ENCODE data around the gene RNF111. TPM values are rescaled to one million over a fixed set of nuclear protein-coding genes. Genes with fewer than 3 reads are reported as not detected.
"Not testable (repeated sequence)": the region's sequence is repeated elsewhere in the genome, so short reads cannot be mapped to it uniquely, and the experiment has no call there.

Gene RNF111
- total RNA-seq, 1 experiment from 2014 or later = 18.4 TPM

GRCh38 chr15:59133929-59134427, 146.5 kb downstream of the RNF111 start:
- no peak for DNase-seq (ENCODE audit: low spot score)

- DNase-seq (ENCODE audit: low spot score) = no peak
Measured at GRCh38 chr15:59137566-59137965, 150.1 kb downstream of the RNF111 start.

- peak; percentile 26 for DNase-seq (ENCODE audit: low spot score)
Measured at GRCh38 chr15:59138243-59138642, 150.8 kb downstream of the RNF111 start.

GRCh38 chr15:59140422-59141226, 153.2 kb downstream of the RNF111 start:
- peak; percentile 18 for DNase-seq (ENCODE audit: low spot score)

- no peak for DNase-seq (ENCODE audit: low spot score)
Measured at GRCh38 chr15:59143281-59143680, 155.8 kb downstream of the RNF111 start.

- DNase-seq (ENCODE audit: low spot score) = not testable (repeated sequence)
Measured at GRCh38 chr15:59144594-59144993, 157.1 kb downstream of the RNF111 start.

Other genes starting within 250 kb of the RNF111 start
- gene ADAM10, start 238.0 kb upstream of the RNF111 start, total RNA-seq (2014; rRNA removed; shearing (Covaris generic)) = 116 and 128 TPM in 2 replicates
- gene MINDY2, start 216.4 kb upstream of the RNF111 start, total RNA-seq (2014; rRNA removed; shearing (Covaris generic)) = 6.3 and 6.7 TPM in 2 replicates
- 73.8 and 74.0 TPM in 2 replicates for gene SLTM, start 54.0 kb upstream of the RNF111 start, total RNA-seq (2014; rRNA removed; shearing (Covaris generic))
- gene CCNB2, start 117.5 kb downstream of the RNF111 start, total RNA-seq (2014; rRNA removed; shearing (Covaris generic)) = 118 and 147 TPM in 2 replicates
- gene LDHAL6B, start 219.2 kb downstream of the RNF111 start, total RNA-seq (2014; rRNA removed; shearing (Covaris generic)) = not detected in 2 replicates